Hematopoietic multipotent progenitor cell treated with erythropoietin and hydrocortisone succinate and interleukin-3 and kit ligand, for 6 days (in vitro differentiated cells): ENCODE results near the gene ABCB9.
A peak's percentile ranks its signal among the peaks of the same experiment; 100 is the strongest.
"Not testable (repeated sequence)": the region's sequence is repeated elsewhere in the genome, so short reads cannot be mapped to it uniquely, and the experiment has no call there.

ENCODE experiments used
- DNase-seq: peaks from one replicate; pipeline ENCODE4 v3.0.0-alpha.2; 2015

ABCB9 gene

GRCh38 chr12:122961531-122962329, 4.5 kb downstream of the ABCB9 start:
- DNase-seq = peak; percentile 66

GRCh38 chr12:122960193-122960569, 6.1 kb downstream of the ABCB9 start:
- no peak for DNase-seq

- no peak for DNase-seq
These were observed 6.6 kb downstream of the ABCB9 start for GRCh38 chr12:122959566-122960192.

GRCh38 chr12:122958198-122958888, 7.9 kb downstream of the ABCB9 start:
- DNase-seq = no peak

GRCh38 chr12:122956035-122956434, 10.2 kb downstream of the ABCB9 start:
- DNase-seq = no peak

GRCh38 chr12:122955156-122955555, 11.1 kb downstream of the ABCB9 start:
- DNase-seq = no peak

- peak; percentile 90 for DNase-seq
These were observed 14.0 kb downstream of the ABCB9 start for GRCh38 chr12:122951979-122952892.

GRCh38 chr12:122951406-122951805, 14.9 kb downstream of the ABCB9 start:
- DNase-seq = no peak

- DNase-seq = no peak
These were observed 16.2 kb downstream of the ABCB9 start for GRCh38 chr12:122949816-122950675.

GRCh38 chr12:122949405-122949804, 16.9 kb downstream of the ABCB9 start:
- DNase-seq = no peak

- DNase-seq = no peak
These were observed 17.7 kb downstream of the ABCB9 start for GRCh38 chr12:122948605-122949004.

- DNase-seq = peak; percentile 56
These were observed 18.9 kb downstream of the ABCB9 start for GRCh38 chr12:122947352-122947792.

- peak; percentile 96 for DNase-seq
These were observed 19.4 kb downstream of the ABCB9 start for GRCh38 chr12:122946690-122947341.

GRCh38 chr12:122944605-122945592, 21.4 kb downstream of the ABCB9 start:
- DNase-seq = no peak

GRCh38 chr12:122943196-122943595, 23.1 kb downstream of the ABCB9 start:
- DNase-seq = no peak

- no peak for DNase-seq
These were observed 23.6 kb downstream of the ABCB9 start for GRCh38 chr12:122942637-122943036.

GRCh38 chr12:122941351-122941750, 24.9 kb downstream of the ABCB9 start:
- DNase-seq = not testable (repeated sequence)

GRCh38 chr12:122939125-122939524, 27.1 kb downstream of the ABCB9 start:
- no peak for DNase-seq

GRCh38 chr12:122937622-122938091, 28.6 kb downstream of the ABCB9 start:
- peak; percentile 45 for DNase-seq

- DNase-seq = no peak
These were observed 30.9 kb downstream of the ABCB9 start for GRCh38 chr12:122935318-122935717.
